GM21717 (cell line): ENCODE data around the gene ANGPTL4.
A peak's percentile ranks its signal among the peaks of the same experiment; 100 is the strongest.
"Not testable (repeated sequence)": the region's sequence is repeated elsewhere in the genome, so short reads cannot be mapped to it uniquely, and the experiment has no call there.

Experiments used
- ATAC-seq: cut with Tn5 transposase; IDR thresholded peaks from one replicate; pipeline ENCODE4 v1.9.1; 2021; ENCODE audit warnings: mild to moderate bottlenecking, moderate library complexity; ENCODE audit not compliant: unreplicated experiment

ANGPTL4 gene

GRCh38 chr19:8363803-8364771, at the start of gene ANGPTL4:
Gene ANGPTL4 (plus strand): TSS chr19:8364155. CDS start chr19:8364322, 167 bp downstream.
- no peak for ATAC-seq

- not testable (repeated sequence) for ATAC-seq
Observed at GRCh38 chr19:8314981-8315640, 48.8 kb upstream of the ANGPTL4 start.

GRCh38 chr19:8316351-8317125, 47.4 kb upstream of the ANGPTL4 start:
- no peak for ATAC-seq

- ATAC-seq: not testable (repeated sequence)
Observed at GRCh38 chr19:8318835-8319234, 45.1 kb upstream of the ANGPTL4 start.

GRCh38 chr19:8319807-8320520, 44.0 kb upstream of the ANGPTL4 start:
- ATAC-seq: no peak

- ATAC-seq: no peak
Observed at GRCh38 chr19:8320564-8321066, 43.3 kb upstream of the ANGPTL4 start.

- ATAC-seq: peak; percentile 78
Observed at GRCh38 chr19:8321067-8321985, 42.6 kb upstream of the ANGPTL4 start, which contains the start of the genes NDUFA7 and RPS28. Gene NDUFA7 (minus strand): TSS chr19:8321375. CDS start chr19:8321358, 17 bp downstream. Gene RPS28 (plus strand): TSS chr19:8321496. CDS start chr19:8321531, 35 bp downstream.

GRCh38 chr19:8321986-8322637, 41.8 kb upstream of the ANGPTL4 start:
- ATAC-seq: no peak

GRCh38 chr19:8322638-8322997, 41.3 kb upstream of the ANGPTL4 start:
- ATAC-seq: no peak

GRCh38 chr19:8323781-8324185, 40.2 kb upstream of the ANGPTL4 start:
- no peak for ATAC-seq

- no peak for ATAC-seq
Observed at GRCh38 chr19:8324186-8325050, 39.5 kb upstream of the ANGPTL4 start.

GRCh38 chr19:8325454-8325853, 38.5 kb upstream of the ANGPTL4 start:
- ATAC-seq: no peak

- ATAC-seq: no peak
Observed at GRCh38 chr19:8329996-8330395, 34.0 kb upstream of the ANGPTL4 start.

GRCh38 chr19:8331263-8331845, 32.6 kb upstream of the ANGPTL4 start:
- no peak for ATAC-seq

- no peak for ATAC-seq
Observed at GRCh38 chr19:8332976-8333766, 30.8 kb upstream of the ANGPTL4 start.

GRCh38 chr19:8333767-8334457, 30.0 kb upstream of the ANGPTL4 start:
- ATAC-seq: no peak
